HEK293 (cell line): ENCODE measurements around the gene TNFSF12.

Experiments used
- CTCF ChIA-PET: fragments of 350-600 bp; formaldehyde crosslinking; extraction: SDS; loops from one replicate; lab custom pipeline; 2021; ENCODE audit warnings: antibody characterized with exemption; lab: Yijun Ruan, JAX
- POLR2A ChIA-PET: fragments of 300-600 bp; formaldehyde crosslinking; extraction: SDS; loops from one replicate; lab custom pipeline; 2020; ENCODE audit warnings: antibody characterized with exemption, inconsistent platforms; lab: Yijun Ruan, JAX
- H3K27ac ChIP-seq: fragments of 200-500 bp; sonication (Bioruptor generic); 2 replicates; pipeline ENCODE4 v1.5.1; 2014; ENCODE audit warnings: low read depth, low read length, control low read depth, inconsistent platforms; ENCODE audit errors: extremely low read depth
- H3K36me3 ChIP-seq, 2 experiments: fragments of 200-500 bp in 1 of 2; sonication (Bioruptor generic) in 1 of 2; 1 replicate in 1 of 2; 2 replicates in 1 of 2; pipeline ENCODE4 v1.5.1; 2014 to 2017; ENCODE audit warnings: inconsistent platforms in 2 of 2, low read length in 2 of 2; ENCODE audit not compliant: control insufficient read depth in 2 of 2, insufficient read depth in 1 of 2
- H3K4me1 ChIP-seq: fragments of 200-500 bp; sonication (Bioruptor generic); 2 replicates; pipeline ENCODE4 v1.5.1; 2014; ENCODE audit warnings: mild to moderate bottlenecking, low read length, inconsistent platforms; ENCODE audit not compliant: control insufficient read depth, insufficient read depth
- H3K4me3 ChIP-seq: 2 replicates; pipeline ENCODE4 v1.5.1; 2011; ENCODE audit warnings: low read depth, mild to moderate bottlenecking, control low read depth, low read length, moderate library complexity
- H3K9me3 ChIP-seq: fragments of 200-500 bp; sonication (Bioruptor generic); 2 replicates; pipeline ENCODE4 v1.5.1; 2014; ENCODE audit warnings: low read depth, low read length, inconsistent platforms; ENCODE audit not compliant: control insufficient read depth, insufficient read depth
- GLIS1 ChIP-seq: fragments of 450-650 bp; formaldehyde crosslinking; IDR thresholded peaks from 2 replicates; pipeline ENCODE4 v1.5.1; 2016; ENCODE audit warnings: missing biosample characterization, missing genetic modification characterization
- IKZF3 ChIP-seq: fragments of 450-650 bp; IDR thresholded peaks from 2 replicates; pipeline ENCODE4 v1.5.0; 2018; ENCODE audit warnings: missing biosample characterization, mild to moderate bottlenecking, missing genetic modification characterization, moderate library complexity
- SCRT2 ChIP-seq: fragments of 450-650 bp; formaldehyde crosslinking; IDR thresholded peaks from 2 replicates; pipeline ENCODE4 v1.5.1; 2016; ENCODE audit warnings: missing biosample characterization, missing genetic modification characterization
- SP2 ChIP-seq: fragments of 450-650 bp; formaldehyde crosslinking; IDR thresholded peaks from 2 replicates; pipeline ENCODE4 v1.5.1; 2016; ENCODE audit warnings: missing biosample characterization, missing genetic modification characterization
- SP3 ChIP-seq: fragments of 450-650 bp; formaldehyde crosslinking; IDR thresholded peaks from 2 replicates; pipeline ENCODE4 v1.5.1; 2016; ENCODE audit warnings: missing biosample characterization, missing genetic modification characterization
- WT1 ChIP-seq: fragments of 450-650 bp; formaldehyde crosslinking; IDR thresholded peaks from 2 replicates; pipeline ENCODE4 v1.5.1; 2016; ENCODE audit warnings: missing biosample characterization, missing genetic modification characterization
- ZBTB20 ChIP-seq: fragments of 450-650 bp; formaldehyde crosslinking; IDR thresholded peaks from 2 replicates; pipeline ENCODE4 v1.5.1; 2016; ENCODE audit warnings: missing biosample characterization, missing genetic modification characterization
- ZBTB8A ChIP-seq: fragments of 450-650 bp; formaldehyde crosslinking; IDR thresholded peaks from 2 replicates; pipeline ENCODE4 v1.5.1; 2016; ENCODE audit warnings: missing biosample characterization, missing genetic modification characterization
- ZIC2 ChIP-seq: fragments of 450-650 bp; formaldehyde crosslinking; IDR thresholded peaks from 2 replicates; pipeline ENCODE4 v1.5.1; 2016; ENCODE audit warnings: missing biosample characterization, missing genetic modification characterization
- ZNF10 ChIP-seq: fragments of 450-650 bp; formaldehyde crosslinking; IDR thresholded peaks from 2 replicates; pipeline ENCODE4 v1.5.1; 2017; ENCODE audit warnings: missing biosample characterization, missing genetic modification characterization
- ZNF341 ChIP-seq: fragments of 450-650 bp; formaldehyde crosslinking; IDR thresholded peaks from 2 replicates; pipeline ENCODE4; 2016; ENCODE audit warnings: low read depth, missing biosample characterization, missing genetic modification characterization
- ZNF366 ChIP-seq: fragments of 450-650 bp; formaldehyde crosslinking; conservative IDR thresholded peaks from 2 replicates; pipeline ENCODE4 v1.5.1; 2016; ENCODE audit warnings: missing biosample characterization, missing genetic modification characterization
- ZNF423 ChIP-seq: fragments of 450-650 bp; formaldehyde crosslinking; IDR thresholded peaks from 2 replicates; pipeline ENCODE4 v1.5.1; 2016; ENCODE audit warnings: missing biosample characterization, missing genetic modification characterization
- ZNF561 ChIP-seq: fragments of 450-650 bp; IDR thresholded peaks from 2 replicates; pipeline ENCODE4 v1.5.1; 2018; ENCODE audit warnings: missing biosample characterization, missing genetic modification characterization, borderline replicate concordance
- ZNF596 ChIP-seq: fragments of 450-650 bp; IDR thresholded peaks from 2 replicates; pipeline ENCODE4 v1.5.0; 2018; ENCODE audit warnings: missing biosample characterization, mild to moderate bottlenecking, missing genetic modification characterization, moderate library complexity
- ZNF600 ChIP-seq: fragments of 450-650 bp; formaldehyde crosslinking; IDR thresholded peaks from 2 replicates; pipeline ENCODE4 v1.5.1; 2016; ENCODE audit warnings: missing biosample characterization, missing genetic modification characterization
- ZNF610 ChIP-seq: fragments of 450-650 bp; formaldehyde crosslinking; IDR thresholded peaks from 2 replicates; pipeline ENCODE4 v1.5.1; 2016; ENCODE audit warnings: missing biosample characterization, missing genetic modification characterization, borderline replicate concordance
- ZNF624 ChIP-seq: fragments of 450-650 bp; formaldehyde crosslinking; IDR thresholded peaks from 2 replicates; pipeline ENCODE4 v1.5.1; 2017; ENCODE audit warnings: missing biosample characterization, missing genetic modification characterization
- ZNF629 ChIP-seq: fragments of 450-650 bp; formaldehyde crosslinking; IDR thresholded peaks from 2 replicates; pipeline ENCODE4 v1.5.1; 2017; ENCODE audit warnings: missing biosample characterization, missing genetic modification characterization
- TF ChIP-seq, protein P1 (sequence below): fragments of 450-650 bp; formaldehyde crosslinking; IDR thresholded peaks from 2 replicates; pipeline ENCODE4 v1.5.1; 2017; ENCODE audit warnings: missing biosample characterization, missing genetic modification characterization
- TF ChIP-seq, protein P2 (sequence below): fragments of 450-650 bp; formaldehyde crosslinking; IDR thresholded peaks from 2 replicates; pipeline ENCODE4 v1.5.1; 2016; ENCODE audit warnings: missing biosample characterization, missing genetic modification characterization, borderline replicate concordance
- TF ChIP-seq, protein P3 (sequence below): fragments of 450-650 bp; formaldehyde crosslinking; IDR thresholded peaks from 2 replicates; pipeline ENCODE4 v1.5.1; 2016; ENCODE audit warnings: missing biosample characterization, missing genetic modification characterization
- TF ChIP-seq, protein P4 (sequence below): fragments of 450-650 bp; formaldehyde crosslinking; IDR thresholded peaks from 2 replicates; pipeline ENCODE4 v1.5.1; 2016; ENCODE audit warnings: missing biosample characterization, missing genetic modification characterization

TNFSF12 gene

DNA sequence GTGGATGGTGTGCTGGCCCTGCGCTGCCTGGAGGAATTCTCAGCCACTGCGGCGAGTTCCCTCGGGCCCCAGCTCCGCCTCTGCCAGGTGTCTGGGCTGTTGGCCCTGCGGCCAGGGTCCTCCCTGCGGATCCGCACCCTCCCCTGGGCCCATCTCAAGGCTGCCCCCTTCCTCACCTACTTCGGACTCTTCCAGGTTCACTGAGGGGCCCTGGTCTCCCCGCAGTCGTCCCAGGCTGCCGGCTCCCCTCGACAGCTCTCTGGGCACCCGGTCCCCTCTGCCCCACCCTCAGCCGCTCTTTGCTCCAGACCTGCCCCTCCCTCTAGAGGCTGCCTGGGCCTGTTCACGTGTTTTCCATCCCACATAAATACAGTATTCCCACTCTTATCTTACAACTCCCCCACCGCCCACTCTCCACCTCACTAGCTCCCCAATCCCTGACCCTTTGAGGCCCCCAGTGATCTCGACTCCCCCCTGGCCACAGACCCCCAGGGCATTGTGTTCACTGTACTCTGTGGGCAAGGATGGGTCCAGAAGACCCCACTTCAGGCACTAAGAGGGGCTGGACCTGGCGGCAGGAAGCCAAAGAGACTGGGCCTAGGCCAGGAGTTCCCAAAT lies 8.4 kb downstream of the TNFSF12 start (continued):
- TF ChIP-seq, protein P1, sequence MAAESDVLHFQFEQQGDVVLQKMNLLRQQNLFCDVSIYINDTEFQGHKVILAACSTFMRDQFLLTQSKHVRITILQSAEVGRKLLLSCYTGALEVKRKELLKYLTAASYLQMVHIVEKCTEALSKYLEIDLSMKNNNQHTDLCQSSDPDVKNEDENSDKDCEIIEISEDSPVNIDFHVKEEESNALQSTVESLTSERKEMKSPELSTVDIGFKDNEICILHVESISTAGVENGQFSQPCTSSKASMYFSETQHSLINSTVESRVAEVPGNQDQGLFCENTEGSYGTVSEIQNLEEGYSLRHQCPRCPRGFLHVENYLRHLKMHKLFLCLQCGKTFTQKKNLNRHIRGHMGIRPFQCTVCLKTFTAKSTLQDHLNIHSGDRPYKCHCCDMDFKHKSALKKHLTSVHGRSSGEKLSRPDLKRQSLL (tag by site-specific recombination) = no peak

DNA sequence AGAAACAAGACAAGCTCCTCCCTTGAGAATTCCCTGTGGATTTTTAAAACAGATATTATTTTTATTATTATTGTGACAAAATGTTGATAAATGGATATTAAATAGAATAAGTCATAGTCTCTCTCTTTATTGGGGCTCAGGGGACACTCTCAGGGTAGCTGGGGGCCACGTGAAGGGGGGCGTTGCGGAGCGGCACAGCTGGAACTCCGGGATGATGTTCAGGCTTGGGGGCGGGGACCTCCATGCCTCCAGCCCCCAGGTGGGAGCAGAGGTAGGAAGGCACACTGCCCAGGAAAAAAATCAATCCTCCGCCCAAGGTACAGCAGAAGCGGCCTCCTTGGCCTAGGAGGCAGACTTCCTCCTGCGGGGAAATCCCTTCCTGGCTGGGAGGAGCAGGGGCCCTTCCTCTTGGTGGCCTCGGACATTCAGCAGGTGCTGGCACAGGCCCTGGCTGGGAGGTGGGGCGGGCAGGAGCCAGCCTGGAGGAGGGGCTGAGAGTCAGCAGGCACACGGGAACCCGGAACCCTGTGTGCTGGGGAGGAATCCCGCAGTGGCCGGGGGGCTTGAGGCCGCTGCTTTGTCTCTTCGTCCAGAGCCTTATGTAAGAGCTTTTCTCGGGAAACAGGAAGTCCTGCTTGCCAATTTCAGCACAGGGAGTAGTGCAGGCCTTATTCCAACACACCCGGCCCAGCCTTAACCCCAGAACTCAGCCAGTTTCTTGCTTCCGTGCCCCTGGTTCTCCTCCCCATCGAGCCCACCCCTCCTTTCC lies 9.1 kb downstream of the TNFSF12 start:
- peak overlapping the region; percentile 16; the same call in 1 of the 2 replicates for H3K27ac ChIP-seq
- peaks cover 0 to 2% of the 10 kb centered on the region in 2 experiments; a peak in 2 of 3 replicates for H3K36me3 ChIP-seq
- TF ChIP-seq SP2 (tag by site-specific recombination) (peak; percentile 66), SCRT2 (tag by site-specific recombination) (peak; percentile 91), IKZF3 (tag by site-specific recombination) (0 out of 2 replicates have a peak, but pooled peaks have one; percentile 15), ZBTB8A (tag by site-specific recombination) (peak; percentile 16; the same call in 1 of the 2 replicates), ZNF624 (no peak), WT1 (tag by site-specific recombination) (no peak), ZNF341 (tag by site-specific recombination) (peak; percentile 68), ZIC2 (peak; percentile 60), ZNF423 (tag by site-specific recombination) (0 out of 2 replicates have a peak, but pooled peaks have one; percentile 6), ZNF596 (tag by site-specific recombination) (no peak), SP3 (tag by site-specific recombination) (peak; percentile 50), ZNF629 (tag by site-specific recombination) (no peak), ZBTB20 (tag by site-specific recombination) (peak; percentile 94), GLIS1 (tag by site-specific recombination) (peak; percentile 23; the same call in 1 of the 2 replicates), ZNF561 (peak; percentile 44; the same call in 1 of the 2 replicates), ZNF10 (tag by site-specific recombination) (peak; percentile 99), ZNF600 (tag by site-specific recombination) (peak; percentile 91), ZNF366 (tag by site-specific recombination) (no peak), ZNF610 (peak; percentile 47; the same call in 1 of the 2 replicates)
- TF ChIP-seq, protein P2, sequence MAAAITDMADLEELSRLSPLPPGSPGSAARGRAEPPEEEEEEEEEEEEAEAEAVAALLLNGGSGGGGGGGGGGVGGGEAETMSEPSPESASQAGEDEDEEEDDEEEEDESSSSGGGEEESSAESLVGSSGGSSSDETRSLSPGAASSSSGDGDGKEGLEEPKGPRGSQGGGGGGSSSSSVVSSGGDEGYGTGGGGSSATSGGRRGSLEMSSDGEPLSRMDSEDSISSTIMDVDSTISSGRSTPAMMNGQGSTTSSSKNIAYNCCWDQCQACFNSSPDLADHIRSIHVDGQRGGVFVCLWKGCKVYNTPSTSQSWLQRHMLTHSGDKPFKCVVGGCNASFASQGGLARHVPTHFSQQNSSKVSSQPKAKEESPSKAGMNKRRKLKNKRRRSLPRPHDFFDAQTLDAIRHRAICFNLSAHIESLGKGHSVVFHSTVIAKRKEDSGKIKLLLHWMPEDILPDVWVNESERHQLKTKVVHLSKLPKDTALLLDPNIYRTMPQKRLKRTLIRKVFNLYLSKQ (tag by site-specific recombination) = no peak
- TF ChIP-seq, protein P3, sequence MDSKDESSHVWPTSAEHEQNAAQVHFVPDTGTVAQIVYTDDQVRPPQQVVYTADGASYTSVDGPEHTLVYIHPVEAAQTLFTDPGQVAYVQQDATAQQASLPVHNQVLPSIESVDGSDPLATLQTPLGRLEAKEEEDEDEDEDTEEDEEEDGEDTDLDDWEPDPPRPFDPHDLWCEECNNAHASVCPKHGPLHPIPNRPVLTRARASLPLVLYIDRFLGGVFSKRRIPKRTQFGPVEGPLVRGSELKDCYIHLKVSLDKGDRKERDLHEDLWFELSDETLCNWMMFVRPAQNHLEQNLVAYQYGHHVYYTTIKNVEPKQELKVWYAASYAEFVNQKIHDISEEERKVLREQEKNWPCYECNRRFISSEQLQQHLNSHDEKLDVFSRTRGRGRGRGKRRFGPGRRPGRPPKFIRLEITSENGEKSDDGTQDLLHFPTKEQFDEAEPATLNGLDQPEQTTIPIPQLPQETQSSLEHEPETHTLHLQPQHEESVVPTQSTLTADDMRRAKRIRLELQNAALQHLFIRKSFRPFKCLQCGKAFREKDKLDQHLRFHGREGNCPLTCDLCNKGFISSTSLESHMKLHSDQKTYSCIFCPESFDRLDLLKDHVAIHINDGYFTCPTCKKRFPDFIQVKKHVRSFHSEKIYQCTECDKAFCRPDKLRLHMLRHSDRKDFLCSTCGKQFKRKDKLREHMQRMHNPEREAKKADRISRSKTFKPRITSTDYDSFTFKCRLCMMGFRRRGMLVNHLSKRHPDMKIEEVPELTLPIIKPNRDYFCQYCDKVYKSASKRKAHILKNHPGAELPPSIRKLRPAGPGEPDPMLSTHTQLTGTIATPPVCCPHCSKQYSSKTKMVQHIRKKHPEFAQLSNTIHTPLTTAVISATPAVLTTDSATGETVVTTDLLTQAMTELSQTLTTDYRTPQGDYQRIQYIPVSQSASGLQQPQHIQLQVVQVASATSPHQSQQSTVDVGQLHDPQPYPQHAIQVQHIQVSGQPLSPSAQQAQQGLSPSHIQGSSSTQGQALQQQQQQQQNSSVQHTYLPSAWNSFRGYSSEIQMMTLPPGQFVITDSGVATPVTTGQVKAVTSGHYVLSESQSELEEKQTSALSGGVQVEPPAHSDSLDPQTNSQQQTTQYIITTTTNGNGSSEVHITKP (tag by site-specific recombination) = 0 out of 2 replicates have a peak, but pooled peaks have one; percentile 27
- TF ChIP-seq, protein P4, sequence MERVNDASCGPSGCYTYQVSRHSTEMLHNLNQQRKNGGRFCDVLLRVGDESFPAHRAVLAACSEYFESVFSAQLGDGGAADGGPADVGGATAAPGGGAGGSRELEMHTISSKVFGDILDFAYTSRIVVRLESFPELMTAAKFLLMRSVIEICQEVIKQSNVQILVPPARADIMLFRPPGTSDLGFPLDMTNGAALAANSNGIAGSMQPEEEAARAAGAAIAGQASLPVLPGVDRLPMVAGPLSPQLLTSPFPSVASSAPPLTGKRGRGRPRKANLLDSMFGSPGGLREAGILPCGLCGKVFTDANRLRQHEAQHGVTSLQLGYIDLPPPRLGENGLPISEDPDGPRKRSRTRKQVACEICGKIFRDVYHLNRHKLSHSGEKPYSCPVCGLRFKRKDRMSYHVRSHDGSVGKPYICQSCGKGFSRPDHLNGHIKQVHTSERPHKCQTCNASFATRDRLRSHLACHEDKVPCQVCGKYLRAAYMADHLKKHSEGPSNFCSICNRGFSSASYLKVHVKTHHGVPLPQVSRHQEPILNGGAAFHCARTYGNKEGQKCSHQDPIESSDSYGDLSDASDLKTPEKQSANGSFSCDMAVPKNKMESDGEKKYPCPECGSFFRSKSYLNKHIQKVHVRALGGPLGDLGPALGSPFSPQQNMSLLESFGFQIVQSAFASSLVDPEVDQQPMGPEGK (tag by site-specific recombination) = peak; percentile 30; the same call in 1 of the 2 replicates
- ChIA-PET CTCF (interaction anchor here (0.6 to 5.1 kb wide), 10 partner anchors 34 to 203 kb away, joined by 3 to 112 read pairs (median 4); partner anchors contain the start of gene TMEM95), POLR2A (interaction anchor here (0.5 to 1.2 kb wide), 4 partner anchors 41 to 173 kb away, joined by 3 to 4 read pairs (median 4); partner anchors contain the start of gene TMEM256)
- no peaks in the 10 kb centered on the region for H3K9me3 ChIP-seq
- no peak overlapping the region for H3K4me3 ChIP-seq
- H3K4me1 ChIP-seq = peaks cover 9% of the 10 kb centered on the region
